MCF 10A (cell line): Measurements from ENCODE around the gene RFX2. TPM values are rescaled to one million over a fixed set of nuclear protein-coding genes. Genes with fewer than 3 reads are reported as not detected.
"Not testable (repeated sequence)": the region's sequence is repeated elsewhere in the genome, so short reads cannot be mapped to it uniquely, and the experiment has no call there.

Experiments
- BruUV-seq: library from RNA; stranded (reverse); fragments of 400-500 nt; replicated peaks from 2 replicates; lab custom pipeline; 2021; lab: Mats Ljungman, UMichigan
- CTCF ChIA-PET: fragments of 300-600 bp; sonication (Branson Sonifier 250); formaldehyde crosslinking; extraction: SDS; loops from one replicate; lab custom pipeline; 2021; ENCODE audit warnings: antibody characterized with exemption, inconsistent platforms; lab: Yijun Ruan, JAX
- POLR2A ChIA-PET: fragments of 300-600, 350-650 bp; sonication (Branson Sonifier 250); formaldehyde crosslinking; extraction: SDS; loops from one replicate; lab custom pipeline; 2020; ENCODE audit warnings: antibody characterized with exemption, inconsistent platforms; lab: Yijun Ruan, JAX
- DNase-seq: peaks from one replicate; pipeline ENCODE4 v3.0.0-alpha.2; 2018; ENCODE audit not compliant: unreplicated experiment
- H3K27ac Mint-ChIP-seq: one replicate; pipeline ENCODE4 v1.8.0; 2022; ENCODE audit warnings: mild to moderate bottlenecking, low read depth, mixed read lengths; ENCODE audit not compliant: unreplicated experiment
- H3K27me3 Mint-ChIP-seq: one replicate; pipeline ENCODE4 v1.8.0; 2022; ENCODE audit warnings: mixed read lengths; ENCODE audit not compliant: insufficient read depth, unreplicated experiment
- H3K36me3 Mint-ChIP-seq: one replicate; pipeline ENCODE4 v1.8.0; 2022; ENCODE audit warnings: mild to moderate bottlenecking, moderate library complexity, mixed read lengths; ENCODE audit not compliant: insufficient read depth, unreplicated experiment
- H3K4me1 Mint-ChIP-seq: one replicate; pipeline ENCODE4 v1.8.0; 2022; ENCODE audit warnings: mixed read lengths; ENCODE audit not compliant: insufficient read depth, unreplicated experiment
- H3K4me3 Mint-ChIP-seq: one replicate; pipeline ENCODE4 v1.8.0; 2022; ENCODE audit warnings: mild to moderate bottlenecking, moderate library complexity, mixed read lengths; ENCODE audit not compliant: unreplicated experiment
- H3K9me3 Mint-ChIP-seq: one replicate; pipeline ENCODE4 v1.8.0; 2022; ENCODE audit warnings: mixed read lengths; ENCODE audit not compliant: unreplicated experiment
- intact Hi-C: fragments of 100-400 bp; cut with micrococcal nuclease; formaldehyde crosslinking; loops from 2 replicates; pipeline ENCODE4 v1.14.1; 2022
- total RNA-seq: library from RNA; stranded (reverse); gene quantifications from 2 replicates; pipeline ENCODE4 v1.2.3, GENCODE V29; 2022
- TF ChIP-seq, protein P1 (sequence below): fragments of 200-600 bp; IDR thresholded peaks from one replicate; pipeline ENCODE4 v1.8.0; 2022; ENCODE audit warnings: antibody characterized with exemption, mild to moderate bottlenecking; ENCODE audit not compliant: unreplicated experiment

The RFX2 gene
- total RNA-seq, 1 experiment from 2014 or later: 9.9 TPM

- Mint-ChIP-seq H3K27me3 (no peaks in the 10 kb centered on the region), H3K36me3 (peaks cover 13% of the 10 kb centered on the region), H3K4me3 (no peak overlapping the region), H3K4me1 (peaks cover 29% of the 10 kb centered on the region), H3K27ac (peak overlapping the region; percentile 94), H3K9me3 (no peaks in the 10 kb centered on the region)
- POLR2A ChIA-PET: interaction anchor here (3.7 kb wide), 1 partner anchor 10 kb away, joined by 30 read pairs; no protein-coding TSS in a partner anchor
- DNase-seq: no peak
- no TSS peak for BruUV-seq
- TF ChIP-seq, protein P1, sequence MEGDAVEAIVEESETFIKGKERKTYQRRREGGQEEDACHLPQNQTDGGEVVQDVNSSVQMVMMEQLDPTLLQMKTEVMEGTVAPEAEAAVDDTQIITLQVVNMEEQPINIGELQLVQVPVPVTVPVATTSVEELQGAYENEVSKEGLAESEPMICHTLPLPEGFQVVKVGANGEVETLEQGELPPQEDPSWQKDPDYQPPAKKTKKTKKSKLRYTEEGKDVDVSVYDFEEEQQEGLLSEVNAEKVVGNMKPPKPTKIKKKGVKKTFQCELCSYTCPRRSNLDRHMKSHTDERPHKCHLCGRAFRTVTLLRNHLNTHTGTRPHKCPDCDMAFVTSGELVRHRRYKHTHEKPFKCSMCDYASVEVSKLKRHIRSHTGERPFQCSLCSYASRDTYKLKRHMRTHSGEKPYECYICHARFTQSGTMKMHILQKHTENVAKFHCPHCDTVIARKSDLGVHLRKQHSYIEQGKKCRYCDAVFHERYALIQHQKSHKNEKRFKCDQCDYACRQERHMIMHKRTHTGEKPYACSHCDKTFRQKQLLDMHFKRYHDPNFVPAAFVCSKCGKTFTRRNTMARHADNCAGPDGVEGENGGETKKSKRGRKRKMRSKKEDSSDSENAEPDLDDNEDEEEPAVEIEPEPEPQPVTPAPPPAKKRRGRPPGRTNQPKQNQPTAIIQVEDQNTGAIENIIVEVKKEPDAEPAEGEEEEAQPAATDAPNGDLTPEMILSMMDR: no peak
- intact Hi-C loops: no loop called here
- CTCF ChIA-PET: interaction anchor here (0.5 to 0.7 kb wide), 2 partner anchors 88 to 262 kb away, joined by 3 read pairs; no protein-coding TSS in a partner anchor
These were observed 36.2 kb downstream of the RFX2 start for GRCh38 chr19:6073858-6074708.

GRCh38 chr19:6073233-6073632 is 37.1 kb downstream of the RFX2 start:
- Mint-ChIP-seq H3K36me3 (peaks cover 14% of the 10 kb centered on the region), H3K4me1 (peaks cover 29% of the 10 kb centered on the region)
- CTCF ChIA-PET: interaction anchor here (0.7 to 0.9 kb wide), 2 partner anchors 88 to 1456 kb away, joined by 3 read pairs; no protein-coding TSS in a partner anchor
- H3K27me3 Mint-ChIP-seq, BruUV-seq, H3K27ac Mint-ChIP-seq, DNase-seq, intact Hi-C loops, H3K4me3 Mint-ChIP-seq, H3K9me3 Mint-ChIP-seq: not testable (repeated sequence)
- POLR2A ChIA-PET: interaction anchor here (0.7 kb wide), 1 partner anchor 12 kb away, joined by 4 read pairs; no protein-coding TSS in a partner anchor

DNA sequence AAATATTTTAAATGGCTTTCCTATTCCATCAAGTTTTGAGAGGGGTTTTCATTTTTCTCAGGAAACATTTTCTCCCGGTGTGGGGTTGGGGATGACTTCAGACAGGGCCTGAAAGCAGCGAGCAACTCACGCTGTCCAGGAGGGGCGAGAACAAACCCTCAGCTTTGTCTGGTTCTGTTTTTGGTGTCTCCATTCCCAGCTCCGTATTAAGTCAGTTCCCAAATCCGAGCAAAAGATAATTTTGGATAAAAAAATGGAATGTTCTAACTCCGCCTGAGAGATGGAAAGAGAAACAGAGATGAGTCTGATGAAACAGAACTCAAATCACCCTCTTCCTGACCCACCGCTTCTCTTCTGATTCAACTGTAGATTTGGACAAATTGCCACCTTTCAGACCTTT is 38.4 kb downstream of the RFX2 start:
- ChIA-PET POLR2A (interaction anchor here (0.8 to 1.5 kb wide), 3 partner anchors 10 to 20 kb away, joined by 3 to 5 read pairs (median 3); no protein-coding TSS in a partner anchor), CTCF (interaction anchor here (0.6 kb wide), 2 partner anchors 52 to 1145 kb away, joined by 3 read pairs; no protein-coding TSS in a partner anchor)
- H3K9me3 Mint-ChIP-seq: no peaks in the 10 kb centered on the region
- TF ChIP-seq, protein P1: no peak
- H3K36me3 Mint-ChIP-seq: peaks cover 14% of the 10 kb centered on the region
- intact Hi-C loops: no loop called here
- H3K27me3 Mint-ChIP-seq: no peaks in the 10 kb centered on the region
- no peak overlapping the region for H3K4me3 Mint-ChIP-seq
- BruUV-seq: no TSS peak
- DNase-seq: no peak
- peak overlapping the region; percentile 59 for H3K27ac Mint-ChIP-seq
- peaks cover 23% of the 10 kb centered on the region for H3K4me1 Mint-ChIP-seq

- Mint-ChIP-seq H3K4me3 (no peak overlapping the region), H3K36me3 (peaks cover 14% of the 10 kb centered on the region), H3K9me3 (no peaks in the 10 kb centered on the region), H3K27me3 (no peaks in the 10 kb centered on the region), H3K27ac (peak overlapping the region; percentile 59), H3K4me1 (peaks cover 20% of the 10 kb centered on the region)
- no TSS peak for BruUV-seq
- TF ChIP-seq, protein P1: no peak
- peak; percentile 38 for DNase-seq
- ChIA-PET POLR2A (interaction anchor here (0.7 to 1.5 kb wide), 4 partner anchors 9 to 21 kb away, joined by 3 to 5 read pairs (median 3); no protein-coding TSS in a partner anchor), CTCF (no interaction called here)
- intact Hi-C loops: no loop called here
These were observed 39.4 kb downstream of the RFX2 start for GRCh38 chr19:6070720-6071485.
